Vagina (tissue), 2 donors: Measurements from ENCODE around the gene NPBWR2.

Experiments
- CTCF ChIP-seq, 3 experiments: fragments of 450-650 bp in 2 of 3; fragments of 200-600 bp in 1 of 3; sonication (generic) in 1 of 3; IDR thresholded peaks; one replicate each; pipeline ENCODE4 v1.5.1; 2017 to 2019; ENCODE audit warnings: antibody characterized with exemption in 3 of 3, mild to moderate bottlenecking in 2 of 3, moderate library complexity in 2 of 3
- POLR2A ChIP-seq, 2 donors: fragments of 450-650 bp; IDR thresholded peaks; one replicate each; pipeline ENCODE4 v1.6.1; 2017; ENCODE audit warnings: antibody characterized with exemption in 2 of 2, mild to moderate bottlenecking in 2 of 2, moderate library complexity in 2 of 2
- POLR2AphosphoS5 ChIP-seq, 2 donors: sonication (generic); formaldehyde crosslinking; IDR thresholded peaks; one replicate each; pipeline ENCODE4 v1.9.0; 2017; ENCODE audit warnings: antibody characterized with exemption in 2 of 2, mild to moderate bottlenecking in 2 of 2, low read depth in 1 of 2; ENCODE audit not compliant: insufficient read depth in 1 of 2

DNA sequence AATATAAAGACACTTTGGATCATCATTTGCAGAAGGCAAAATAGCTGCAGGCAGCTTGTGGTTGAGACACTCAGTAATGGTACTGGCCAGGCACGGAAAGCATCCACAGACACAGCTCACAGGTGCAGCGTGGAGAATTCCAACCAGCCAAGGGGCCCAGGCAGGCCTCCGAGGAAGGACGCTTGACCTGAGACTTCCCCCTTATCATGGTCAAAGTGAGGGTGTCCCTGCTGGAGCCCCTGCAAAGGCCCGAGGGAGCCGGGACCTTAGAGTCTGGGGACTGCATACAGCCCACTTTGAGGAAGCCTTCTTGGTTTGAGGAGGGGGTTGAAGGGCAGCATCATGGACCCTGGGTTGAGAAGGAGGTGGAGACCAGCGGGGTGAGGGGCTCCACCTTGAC is 41.8 kb upstream of the NPBWR2 start:
- TF ChIP-seq CTCF (IDR thresholded peaks at IDR 0.05): no peak
- no peak for TF ChIP-seq POLR2A (IDR thresholded peaks at IDR 0.05)
- no peak for TF ChIP-seq POLR2AphosphoS5 (IDR thresholded peaks at IDR 0.05; ENCODE audit: insufficient read depth in 1 of 2, low read depth in 1 of 2)
